DMS53 (cell line): Measurements from ENCODE around the gene ZNF329.
"Not testable (repeated sequence)": the region's sequence is repeated elsewhere in the genome, so short reads cannot be mapped to it uniquely, and the experiment has no call there.

Experiments used
- DNase-seq: peaks from one replicate; lab custom pipeline; 2025; lab: John Stamatoyannopoulos, UW

ZNF329 gene

DNA sequence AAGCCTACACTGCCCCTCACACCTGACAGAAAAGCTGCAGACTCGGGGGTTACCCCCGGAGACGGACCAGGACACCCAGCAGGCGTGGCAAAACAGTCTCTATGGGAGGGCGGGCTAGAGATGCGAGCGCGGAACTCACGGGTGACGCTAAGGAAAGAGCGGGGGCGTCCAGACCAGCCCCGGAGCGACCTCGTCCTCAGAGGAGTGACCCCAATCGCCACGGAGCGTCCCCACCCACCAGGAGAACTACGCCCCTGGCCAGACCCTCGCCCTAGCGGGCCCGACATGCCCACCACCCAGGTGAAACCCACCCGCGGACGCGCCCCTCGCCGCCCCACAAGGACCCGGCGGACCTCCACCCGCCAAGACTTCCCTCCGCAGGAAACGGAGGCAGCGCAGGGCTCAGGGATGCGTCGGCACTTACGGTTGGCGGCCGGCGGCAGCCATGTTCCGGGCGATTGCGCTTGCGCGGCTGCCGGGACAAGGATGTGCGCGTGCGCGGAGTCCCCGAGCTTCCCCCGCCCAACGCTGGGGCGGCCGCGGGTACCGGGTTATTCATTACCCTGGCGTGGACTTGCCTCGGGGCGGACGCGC is at the start of gene ZNF329:
Gene ZNF329, minus strand, starts transcription at position 462 of the 594 bp plus-strand sequence. CDS start 21,286 bp downstream, outside the sequence.
- DNase-seq, result no peak

DNA sequence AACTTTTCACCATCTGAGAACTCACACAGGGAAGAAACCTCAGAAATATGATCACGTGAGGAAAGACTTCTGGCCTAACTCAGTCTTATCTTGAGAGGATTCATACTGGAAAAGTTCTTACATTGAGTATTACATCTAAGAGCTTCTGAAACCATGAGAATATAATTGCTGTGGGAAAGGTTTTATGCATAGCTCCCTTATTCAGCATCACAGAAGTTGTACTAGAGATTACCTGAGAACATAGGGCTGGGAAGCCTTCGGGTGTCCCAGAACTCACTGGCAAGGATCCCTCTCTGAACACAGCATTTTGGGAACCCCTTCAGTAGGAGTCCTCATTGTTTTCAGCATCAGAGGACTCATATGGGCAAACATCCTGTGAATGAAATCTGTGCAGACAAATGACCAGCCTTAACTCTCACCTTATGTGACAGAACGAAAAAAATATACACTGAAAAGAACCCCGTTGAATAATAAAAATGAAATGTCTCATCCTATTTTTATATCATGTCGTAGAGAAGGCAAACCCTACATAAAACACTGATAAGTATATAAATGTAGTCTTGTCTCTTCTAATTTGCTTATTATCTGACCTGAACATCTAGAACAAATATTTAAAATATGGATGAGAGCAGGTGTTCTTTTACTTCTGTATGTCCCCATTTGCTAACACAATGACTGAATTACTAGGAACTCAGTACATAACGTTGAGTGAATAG is 46.5 kb upstream of the ZNF329 start:
- peak; percentile 65 for DNase-seq

DNA sequence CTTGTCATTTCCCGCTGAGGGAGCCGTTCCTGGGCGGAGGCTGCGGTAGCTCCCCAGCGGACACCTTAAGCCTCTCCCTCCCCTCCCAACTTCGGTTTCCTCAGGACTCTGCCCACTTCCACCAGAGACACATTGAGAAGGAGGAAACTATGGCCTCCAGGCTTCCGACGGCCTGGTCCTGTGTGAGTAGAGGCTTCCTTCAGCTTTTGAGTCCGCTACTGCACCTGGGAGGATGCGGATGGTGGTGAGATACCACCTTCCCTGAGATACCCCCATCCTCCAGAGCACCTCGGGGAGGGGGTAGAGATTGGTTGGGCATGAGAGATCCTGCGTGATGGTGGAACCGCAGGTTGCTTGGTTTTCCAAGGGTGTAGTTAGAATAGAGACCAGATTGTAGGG is 33.2 kb upstream of the ZNF329 start:
- DNase-seq, result no peak

DNA sequence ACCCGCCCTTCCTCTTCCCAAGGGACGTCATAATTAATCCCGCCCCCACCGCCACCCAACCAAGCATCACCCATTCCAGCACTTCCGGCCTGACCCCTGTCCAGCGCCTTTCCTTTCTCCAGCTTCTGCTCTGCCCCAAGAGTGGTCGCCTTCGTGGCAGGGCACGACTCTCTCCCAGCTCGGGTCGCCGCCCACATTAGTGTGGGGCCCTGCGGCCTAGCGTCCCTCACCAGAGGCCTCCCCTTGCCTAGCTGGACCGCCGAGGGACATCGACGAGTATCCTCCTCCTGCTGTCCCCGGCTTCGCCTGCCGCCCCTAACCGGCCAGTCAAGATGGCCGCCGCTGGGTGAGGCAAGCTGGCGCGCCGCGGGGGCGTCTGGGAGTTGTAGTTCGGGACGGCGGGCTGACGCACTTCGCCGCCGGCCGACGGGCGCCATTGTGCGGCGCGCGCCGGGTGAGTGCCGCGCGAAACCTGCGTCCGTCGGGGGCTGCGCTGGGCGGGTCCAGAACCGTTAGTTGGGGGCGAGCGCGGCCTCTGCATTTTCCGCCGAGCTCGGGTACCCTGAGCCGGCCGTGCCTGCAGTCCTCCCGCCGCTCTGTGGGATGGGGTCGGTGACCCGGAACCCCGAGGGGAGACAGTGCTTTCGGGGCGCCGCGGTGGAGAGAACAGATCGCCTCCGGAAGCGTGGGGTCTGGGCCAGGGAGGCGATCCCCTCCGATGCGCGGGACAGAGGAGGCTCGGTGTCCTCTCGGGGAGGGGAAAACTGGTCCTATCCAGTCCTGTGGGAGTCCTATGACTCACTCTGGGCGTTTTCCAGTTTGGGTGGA is 32.6 kb upstream of the ZNF329 start, which contains the start of gene ZNF274:
Gene ZNF274, plus strand, starts transcription at position 73 of the 828 bp plus-strand sequence. CDS start 905 bp downstream, outside the sequence.
- peak; percentile 98 for DNase-seq

DNA sequence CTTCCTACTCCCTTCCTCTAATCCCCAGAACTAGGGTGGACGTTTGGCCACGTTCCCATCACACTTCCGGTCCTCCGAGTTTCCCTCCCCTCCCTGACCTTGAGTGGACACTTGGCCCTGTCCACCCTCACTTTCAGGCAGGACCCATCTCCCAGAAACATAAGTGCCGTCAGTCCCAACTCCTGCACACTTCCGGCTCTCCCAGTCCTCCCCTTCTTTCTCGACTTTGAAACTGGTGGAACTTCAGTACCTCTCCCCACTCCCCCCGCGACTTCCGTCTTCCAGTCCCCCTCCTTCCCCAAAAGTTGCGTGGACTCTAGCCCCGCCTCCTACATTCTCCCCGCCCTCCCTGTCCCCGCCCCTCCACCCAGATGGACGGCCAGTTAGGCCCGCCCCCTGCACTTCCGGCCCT is 32.0 kb upstream of the ZNF329 start:
- DNase-seq, result no peak

DNA sequence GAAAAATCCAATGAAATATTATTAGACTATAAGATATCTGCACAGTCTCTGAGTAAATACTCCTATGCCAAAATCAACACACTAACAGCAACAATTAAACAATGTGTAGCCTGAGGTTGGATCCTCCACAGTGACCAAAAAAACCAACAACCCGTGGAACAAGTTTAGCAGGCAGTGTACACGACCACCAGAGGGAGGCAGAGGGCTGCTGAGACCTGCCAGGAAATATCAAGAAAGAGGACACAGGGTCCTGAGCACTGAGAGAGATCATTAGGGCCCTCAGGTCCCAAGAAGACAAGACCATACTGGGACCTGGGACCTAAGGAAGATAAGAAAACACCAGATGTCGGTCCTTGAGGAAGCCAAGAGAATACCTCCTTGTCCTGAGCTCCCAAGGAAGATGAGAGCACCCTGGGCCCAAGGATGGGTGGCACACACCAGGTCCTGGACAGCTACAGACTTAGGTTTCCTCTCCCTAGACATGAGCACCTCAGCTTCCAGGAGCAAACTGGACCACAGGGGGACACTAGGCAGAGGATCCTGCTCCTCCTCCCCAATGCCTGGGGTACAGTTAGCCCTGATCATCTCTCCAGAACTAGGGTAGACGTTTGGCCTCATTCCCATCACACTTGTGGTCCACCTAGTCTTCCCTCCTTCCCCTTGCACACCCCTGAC is 31.4 kb upstream of the ZNF329 start:
- peak; percentile 85 for DNase-seq

DNA sequence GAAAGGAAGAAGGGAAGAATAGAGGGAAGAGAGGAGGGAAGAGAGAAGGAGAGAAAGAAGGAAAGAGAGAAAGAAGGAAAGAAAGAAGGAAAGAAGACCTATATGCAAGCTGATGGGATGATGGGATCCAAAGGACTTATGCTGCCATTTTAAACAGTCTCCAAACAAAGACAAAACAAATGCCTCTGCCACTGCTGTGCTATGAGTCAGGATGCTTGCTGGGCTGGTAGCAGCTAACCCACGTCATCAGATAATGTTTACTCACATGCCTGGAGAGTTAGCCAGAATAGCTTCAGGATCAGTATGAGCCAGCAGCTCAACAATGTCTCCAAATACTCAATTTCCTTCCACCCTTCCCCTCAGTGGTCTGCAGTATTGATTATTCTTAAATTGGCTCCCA is 20.3 kb upstream of the ZNF329 start:
- DNase-seq, result peak; percentile 76

DNA sequence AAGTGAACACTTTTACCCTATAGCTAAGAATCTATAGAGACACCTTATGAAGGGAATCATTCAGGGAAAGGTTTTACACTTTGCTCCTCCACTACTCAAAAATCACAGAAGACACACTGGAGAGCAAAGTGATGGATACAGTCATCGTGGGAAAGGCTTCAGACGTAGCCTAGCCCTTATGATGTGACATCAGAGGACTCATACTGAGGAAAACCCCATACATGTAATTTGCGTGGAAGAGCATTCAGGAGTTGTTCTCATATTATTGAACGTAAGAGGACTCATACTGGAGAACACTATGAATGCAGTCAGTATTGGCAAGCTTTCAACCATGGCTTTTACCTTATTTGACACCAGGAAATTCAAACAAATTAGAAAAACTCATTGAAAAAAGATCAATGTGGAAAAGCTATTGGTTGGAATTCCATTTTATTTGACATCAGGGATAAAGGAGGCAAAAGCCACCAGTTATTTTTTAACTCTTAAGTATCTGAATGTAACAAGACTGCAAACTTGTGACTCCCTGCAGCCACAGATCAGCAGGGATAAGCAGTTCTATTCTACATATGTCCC is 16.2 kb upstream of the ZNF329 start:
- DNase-seq, result peak; percentile 57

DNA sequence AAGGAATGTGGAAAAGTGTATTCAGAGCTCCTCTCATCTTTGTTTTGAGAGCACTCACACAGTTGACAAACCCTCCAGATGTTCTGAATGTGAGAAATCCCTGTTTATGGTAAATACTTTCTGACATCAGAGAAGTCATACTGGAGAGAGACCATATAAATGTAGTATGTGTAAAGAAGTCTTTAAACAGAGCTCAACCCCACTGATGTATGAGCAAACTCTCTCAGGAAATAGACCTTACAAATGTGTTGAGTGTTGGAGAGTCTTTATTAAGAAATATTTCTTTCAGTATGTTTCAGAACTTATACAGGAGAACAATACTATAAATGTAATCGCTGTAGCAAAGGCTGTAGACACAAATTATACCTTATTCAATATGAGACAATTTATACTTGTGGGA is 15.7 kb upstream of the ZNF329 start:
- DNase-seq, result no peak

DNA sequence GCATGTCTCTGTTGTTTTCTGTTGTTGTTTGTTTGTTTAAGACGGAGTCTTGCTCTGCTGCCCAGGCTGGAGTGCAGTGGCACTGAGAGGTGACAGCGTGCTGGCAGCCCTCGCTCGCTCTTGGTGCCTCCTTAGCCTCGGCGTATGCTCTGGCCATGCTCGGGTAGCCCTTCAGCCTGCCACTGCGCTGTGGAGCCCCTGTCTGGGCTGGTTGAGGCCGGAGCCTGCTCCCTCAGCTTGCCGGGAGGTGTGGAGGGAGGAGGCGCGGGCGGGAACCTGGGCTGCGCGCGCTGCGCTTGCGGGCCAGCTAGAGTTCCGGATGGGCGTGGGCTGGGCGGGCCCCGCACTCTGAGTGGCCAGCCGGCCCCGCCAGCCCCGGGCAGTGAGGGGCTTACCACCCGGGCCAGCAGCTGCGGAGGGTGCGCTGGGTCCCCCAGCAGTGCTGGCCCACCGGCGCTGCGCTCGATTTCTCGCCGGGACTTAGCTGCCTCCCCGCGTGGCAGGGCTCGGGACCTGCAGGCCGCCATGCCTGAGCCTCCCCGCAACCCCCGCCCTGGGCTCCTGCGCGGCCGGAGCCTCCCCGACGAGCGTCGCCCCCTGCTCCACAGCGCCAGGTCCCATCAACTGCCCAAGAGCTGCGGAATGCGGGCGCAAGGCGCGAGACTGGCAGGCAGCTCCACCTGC is 6.6 kb upstream of the ZNF329 start:
- no peak for DNase-seq

DNA sequence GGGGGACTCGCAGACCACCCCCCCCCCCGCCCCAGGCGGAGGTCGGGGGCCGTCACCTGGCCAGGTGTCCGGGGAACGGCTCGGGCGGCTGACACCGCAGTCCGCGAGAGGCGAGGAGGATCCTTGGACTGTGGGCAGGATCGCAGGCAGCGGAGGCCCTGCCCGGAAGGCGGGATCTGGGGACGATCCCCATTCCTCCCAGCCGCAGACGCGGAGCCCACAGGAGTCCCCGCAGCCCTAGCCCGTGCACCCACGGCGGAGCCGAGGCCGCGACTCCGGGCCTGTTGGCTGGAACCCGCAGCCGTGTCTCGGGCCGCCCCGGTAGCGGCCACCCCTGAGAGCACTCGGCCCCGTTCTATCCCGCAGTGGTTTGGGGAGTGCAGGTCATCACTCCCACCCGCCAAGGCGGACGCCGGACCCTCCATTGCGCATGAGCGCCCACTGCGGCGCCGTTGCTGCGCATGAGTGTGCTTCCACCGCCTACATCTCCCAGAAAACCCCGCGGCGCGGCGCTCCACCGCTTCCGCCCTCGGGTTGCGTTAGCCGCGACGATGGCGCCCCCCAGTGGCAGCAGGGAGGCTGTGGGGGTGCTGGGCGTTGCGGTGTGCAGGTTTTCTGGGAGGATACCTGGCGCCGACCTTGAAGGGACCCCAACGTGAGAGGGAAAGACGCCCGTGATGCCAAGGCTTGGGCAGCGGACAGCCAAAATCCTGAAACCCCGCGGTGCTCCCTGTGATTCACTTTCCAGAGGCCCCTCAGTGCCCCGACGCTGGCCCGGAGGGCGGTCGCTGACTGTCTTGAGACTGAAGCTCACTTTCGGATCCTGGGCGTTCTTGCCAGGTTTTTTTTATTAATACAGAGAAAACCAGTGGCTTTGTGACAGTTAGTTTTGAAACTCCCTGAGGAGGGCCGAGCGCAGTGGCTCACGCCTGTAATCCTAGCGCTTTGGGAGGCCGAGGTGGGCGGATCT is 4.4 kb upstream of the ZNF329 start:
- DNase-seq, result peak; percentile 96

DNA sequence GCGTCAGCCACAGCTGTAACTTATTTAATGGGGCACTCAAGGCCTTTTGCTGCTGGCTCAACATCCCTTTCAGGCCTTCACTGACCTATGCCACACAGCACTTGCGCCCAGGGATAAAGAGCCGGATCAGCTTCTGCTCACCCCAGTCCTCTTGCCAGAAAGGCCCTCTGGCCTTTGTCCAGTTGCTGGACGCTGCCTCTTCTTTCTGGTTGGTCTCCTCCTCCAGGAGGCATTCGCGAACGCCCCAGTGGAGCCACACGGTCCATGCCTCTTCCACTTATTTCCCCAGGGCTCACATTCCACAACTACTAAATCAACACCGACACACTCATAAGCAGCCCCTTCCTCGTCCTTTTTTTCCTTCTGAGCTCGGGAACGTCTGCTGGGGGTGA is 3.7 kb upstream of the ZNF329 start:
- peak; percentile 56 for DNase-seq

DNA sequence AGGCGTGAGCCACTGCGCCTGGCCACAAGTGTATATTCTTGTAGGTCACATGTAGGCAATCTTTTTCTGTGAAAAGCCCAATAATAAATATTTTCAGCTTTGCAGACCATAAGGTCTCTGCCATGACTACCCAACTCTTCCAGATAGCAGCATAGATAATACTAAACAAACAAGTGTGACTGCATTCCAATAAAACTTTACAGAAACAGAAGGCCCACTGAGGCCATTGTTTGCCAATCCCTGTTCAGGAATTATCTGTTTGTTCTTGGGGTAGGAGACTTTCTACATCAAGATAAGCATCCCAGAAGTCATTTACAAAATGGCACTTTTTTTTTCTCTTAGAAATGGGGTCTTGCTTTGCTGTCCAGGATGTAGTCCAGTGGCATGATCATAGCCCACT is 2.8 kb upstream of the ZNF329 start:
- no peak for DNase-seq

DNA sequence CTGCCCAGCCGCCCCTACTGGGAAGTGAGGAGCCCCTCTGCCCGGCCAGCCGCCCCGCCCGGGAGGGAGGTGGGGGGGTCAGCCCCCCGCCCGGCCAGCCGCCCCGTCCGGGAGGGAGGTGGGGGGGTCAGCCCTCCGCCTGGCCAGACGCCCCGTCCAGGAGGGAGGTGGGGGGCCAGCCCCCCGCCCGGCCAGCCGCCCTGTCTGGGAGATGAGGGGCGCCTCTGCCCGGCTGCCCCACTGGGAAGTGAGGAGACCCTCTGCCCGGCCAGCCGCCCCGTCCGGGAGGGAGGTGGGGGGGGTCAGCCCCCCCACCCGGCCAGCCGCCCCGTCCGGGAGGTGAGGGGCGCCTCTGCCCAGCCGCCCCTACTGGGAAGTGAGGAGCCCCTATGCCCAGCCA is 3.1 kb downstream of the ZNF329 start:
- not testable (repeated sequence) for DNase-seq

DNA sequence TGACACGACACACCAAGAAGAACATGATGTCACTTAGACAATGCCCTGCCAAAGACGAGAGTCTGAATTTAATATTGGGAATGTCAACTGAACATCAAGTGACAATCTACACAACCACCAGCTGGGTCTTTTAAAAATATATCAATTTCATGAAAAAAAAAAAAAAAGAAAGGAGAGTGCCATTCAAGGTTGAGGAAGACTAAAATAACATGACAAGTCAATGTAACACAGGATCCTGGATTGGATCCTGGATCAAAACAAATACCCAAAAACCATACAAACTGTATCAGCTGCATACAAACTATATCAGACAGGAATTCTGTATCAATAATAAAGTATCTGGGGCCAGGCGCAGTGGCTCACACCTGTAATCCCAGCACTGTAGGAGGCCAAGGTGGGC is 4.7 kb downstream of the ZNF329 start:
- no peak for DNase-seq

DNA sequence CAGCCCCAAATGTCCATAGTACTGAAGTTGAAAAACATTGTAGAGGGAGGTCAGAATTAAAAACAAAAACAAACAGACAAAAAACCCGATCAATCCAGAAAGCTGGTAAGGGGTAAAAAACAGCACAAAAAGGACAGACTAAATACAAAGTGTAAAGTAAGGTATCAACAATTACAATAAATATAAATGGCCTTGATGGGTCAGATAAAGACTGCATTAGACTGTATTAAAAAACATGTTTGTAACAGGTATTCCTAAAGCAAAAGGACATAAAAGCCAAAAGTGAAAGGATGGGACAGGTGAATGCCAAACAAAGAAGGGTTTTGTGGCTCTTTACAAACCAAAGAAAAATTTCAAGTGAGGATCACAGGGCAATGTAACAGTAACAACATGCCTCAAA is 16.3 kb downstream of the ZNF329 start:
- DNase-seq, result no peak

DNA sequence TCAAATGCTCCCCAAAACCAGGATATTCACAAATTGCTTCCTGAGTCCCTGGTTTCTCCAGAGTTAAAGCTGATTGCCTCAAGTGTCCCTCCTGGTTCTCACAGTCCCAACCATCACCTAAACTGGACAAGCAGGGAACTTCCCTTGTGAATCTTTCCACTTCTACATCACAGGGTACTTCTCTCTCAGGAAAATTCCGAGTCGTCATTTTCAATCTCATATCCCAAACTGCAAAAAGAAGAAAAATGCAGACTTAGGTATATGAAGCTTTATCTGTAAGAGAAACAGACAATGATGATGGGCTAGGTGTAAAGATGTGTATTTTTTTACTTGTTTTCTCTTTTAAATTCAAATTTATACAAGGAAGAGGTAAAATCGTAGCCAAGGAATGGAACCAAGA is 21.3 kb downstream of the ZNF329 start:
- DNase-seq, result no peak

DNA sequence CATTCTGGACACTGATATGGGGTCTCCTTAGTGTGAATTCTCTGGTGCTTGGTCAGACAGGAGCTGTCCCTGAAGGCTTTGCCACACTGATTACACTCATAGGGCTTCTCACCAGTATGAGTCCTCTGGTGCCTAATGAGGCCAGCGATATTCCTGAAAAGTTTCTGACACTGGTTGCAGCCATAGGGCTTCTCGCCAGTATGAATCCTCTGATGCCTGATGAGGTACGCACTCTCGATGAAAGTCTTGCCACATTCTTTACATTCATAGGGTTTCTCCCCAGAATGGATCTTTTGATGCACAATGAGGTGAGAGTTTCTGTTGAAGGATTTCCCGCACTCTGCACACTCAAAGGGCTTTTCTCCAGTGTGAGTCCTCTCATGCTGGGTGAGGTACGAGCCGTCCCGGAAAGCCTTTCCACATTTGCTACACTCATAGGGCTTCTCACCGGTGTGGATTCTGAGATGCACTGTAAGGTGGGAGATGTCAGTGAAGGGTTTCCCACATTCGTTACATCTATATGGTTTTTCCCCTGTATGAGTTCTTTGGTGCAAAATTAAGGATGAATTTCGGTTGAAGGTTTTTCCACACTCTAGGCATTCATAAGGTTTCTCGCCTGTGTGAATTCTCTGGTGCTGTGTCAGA is 22.4 kb downstream of the ZNF329 start:
- DNase-seq, result peak; percentile 22

DNA sequence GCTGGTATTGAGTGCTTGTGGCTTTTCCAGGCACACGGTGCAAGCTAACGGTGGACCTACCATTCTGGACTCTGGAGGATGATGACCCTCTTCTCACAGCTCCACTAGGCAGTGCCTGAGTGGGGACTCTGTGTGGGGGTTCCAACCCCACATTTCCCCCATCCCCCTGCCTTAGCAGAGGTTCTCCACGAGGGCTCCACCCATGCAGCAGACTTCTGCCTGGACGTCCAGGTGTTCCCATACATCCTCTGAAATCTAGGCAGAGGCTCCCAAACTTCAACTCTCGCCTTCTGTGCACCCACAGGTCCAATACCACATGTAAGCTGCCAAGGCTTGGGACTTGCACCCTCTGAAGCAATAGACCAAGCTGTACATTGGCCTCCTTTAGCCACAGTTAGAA is 27.2 kb downstream of the ZNF329 start:
- peak; percentile 10 for DNase-seq
